Naive B cell (primary cell): ENCODE data around the gene PKP1. TPM values are rescaled to one million over a fixed set of nuclear protein-coding genes. Genes with fewer than 3 reads are reported as not detected.

Experiments
- ATAC-seq, 2 donors: fragments of 150-1000 bp; cut with Tn5 transposase; 2 replicates each; pipeline ENCODE4 v1.10.0; 2021; ENCODE audit warnings: low read depth in 2 of 2, mild to moderate bottlenecking in 2 of 2, moderate library complexity in 2 of 2
- DNase-seq: peaks from one replicate; pipeline ENCODE4 v3.0.0; 2022
- H3K27ac Mint-ChIP-seq, 6 donors: one replicate each; pipeline ENCODE4 v1.8.0; 2020 to 2022; ENCODE audit warnings: mild to moderate bottlenecking in 6 of 6, mixed read lengths in 6 of 6, moderate library complexity in 5 of 6, inconsistent platforms in 2 of 6
- H3K27me3 Mint-ChIP-seq, 3 donors: one replicate each; pipeline ENCODE4 v1.8.0; 2021 to 2022; ENCODE audit warnings: mixed read lengths in 3 of 3, mild to moderate bottlenecking in 1 of 3
- H3K36me3 Mint-ChIP-seq, 2 donors: one replicate each; pipeline ENCODE4 v1.8.0; 2020 to 2022; ENCODE audit warnings: mixed read lengths in 2 of 2, inconsistent platforms in 1 of 2, mild to moderate bottlenecking in 1 of 2
- H3K4me1 Mint-ChIP-seq, 3 donors: one replicate each; pipeline ENCODE4 v1.8.0; 2020 to 2022; ENCODE audit warnings: mixed read lengths in 3 of 3, inconsistent platforms in 1 of 3, mild to moderate bottlenecking in 1 of 3, moderate library complexity in 1 of 3
- H3K4me3 Mint-ChIP-seq, 8 donors: one replicate each; pipeline ENCODE4 v1.8.0; 2020 to 2022; ENCODE audit warnings: mild to moderate bottlenecking in 8 of 8, mixed read lengths in 8 of 8, moderate library complexity in 8 of 8, inconsistent platforms in 2 of 8
- H3K9me3 Mint-ChIP-seq, 7 donors: one replicate each; pipeline ENCODE4 v1.8.0; 2020 to 2022; ENCODE audit warnings: mixed read lengths in 7 of 7, mild to moderate bottlenecking in 5 of 7, inconsistent platforms in 2 of 7, moderate library complexity in 1 of 7
- polyA plus RNA-seq, 6 donors: library from polyadenylated mRNA; unstranded; fragments of 300-500 nt; fragmentation: Illumina TruSeq; gene quantifications; one replicate each; pipeline ENCODE4 v1.2.3, GENCODE V29; 2021; ENCODE audit warnings: low read depth in 6 of 6

Gene PKP1
- polyA plus RNA-seq, 6 donors from 2014 or later = not detected

DNA sequence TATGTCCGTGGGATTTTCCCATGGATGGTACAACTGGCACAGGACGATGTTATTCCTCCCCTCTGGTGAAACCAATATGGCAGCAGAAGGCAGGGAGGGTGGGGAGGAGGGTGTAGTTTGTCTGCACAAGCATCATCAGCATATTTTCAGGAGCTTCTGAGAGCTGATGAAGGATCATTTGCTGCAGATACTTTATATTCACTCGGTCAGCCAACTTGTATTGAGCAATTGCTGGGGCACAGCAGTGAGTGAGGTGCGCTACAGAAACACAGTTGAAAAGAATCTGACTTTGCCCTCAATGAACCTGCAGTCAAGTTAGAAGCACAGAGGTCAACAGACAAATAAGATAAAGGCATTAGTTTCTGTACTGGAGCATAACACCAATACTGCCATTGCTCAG is 13.0 kb downstream of the PKP1 start:
- no peaks in the 10 kb centered on the region for H3K36me3 Mint-ChIP-seq
- no peak overlapping the region for H3K27ac Mint-ChIP-seq
- DNase-seq (no peak), ATAC-seq (no peak)
- peaks cover 23 to 40% (median 37%) of the 10 kb centered on the region in 3 donors for H3K27me3 Mint-ChIP-seq
- no peaks in the 10 kb centered on the region for H3K4me1 Mint-ChIP-seq
- no peak overlapping the region for H3K4me3 Mint-ChIP-seq
- no peaks in the 10 kb centered on the region for H3K9me3 Mint-ChIP-seq

DNA sequence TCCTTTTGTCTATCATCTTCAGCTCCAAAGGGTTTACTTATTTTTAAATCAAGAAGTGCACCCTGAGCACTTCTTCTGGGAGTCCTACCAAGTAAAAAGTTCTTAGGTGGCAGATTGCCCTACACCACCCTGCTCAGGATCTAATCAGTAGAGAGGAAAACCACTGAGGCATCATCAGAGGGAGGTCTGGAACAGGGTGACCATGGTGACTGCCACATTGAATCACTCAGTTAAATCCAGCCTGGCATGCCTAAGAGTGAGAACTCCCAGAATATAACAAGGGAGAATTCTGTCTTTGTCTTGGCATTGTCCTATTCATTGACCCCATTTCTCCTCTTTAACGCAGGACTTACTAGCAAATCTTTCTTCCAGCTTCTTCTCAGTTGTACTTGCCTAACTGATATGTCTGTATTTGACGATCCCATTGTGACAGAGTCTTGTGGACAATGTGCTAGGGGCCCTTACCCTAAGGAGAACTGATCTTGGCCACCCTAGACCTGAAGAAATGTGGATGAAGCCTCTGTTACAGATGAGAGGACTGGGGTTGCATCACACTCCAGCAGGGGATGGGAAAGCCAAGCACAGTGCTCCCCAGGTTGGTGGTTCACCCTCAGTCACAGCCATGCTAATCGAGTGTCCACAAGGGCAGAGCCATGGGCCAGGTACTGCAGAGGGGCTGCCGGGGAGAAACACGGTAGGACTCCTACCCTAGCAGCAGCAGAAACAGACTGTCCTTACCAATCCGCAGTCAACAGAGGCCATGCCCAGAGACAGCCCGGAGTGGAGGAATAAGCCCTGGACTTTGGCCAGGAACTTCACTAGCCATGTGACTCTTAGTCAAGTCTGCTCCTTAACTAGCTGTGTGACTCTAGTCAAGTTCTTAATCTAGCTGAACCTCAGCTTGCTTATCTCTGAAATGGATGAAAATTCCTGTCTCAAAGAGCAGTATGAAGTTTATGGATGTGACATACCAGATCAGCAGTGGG is 15.4 kb downstream of the PKP1 start:
- Mint-ChIP-seq H3K27ac (no peak overlapping the region), H3K4me3 (no peak overlapping the region), H3K27me3 (peaks cover 25 to 46% (median 40%) of the 10 kb centered on the region in 3 donors), H3K9me3 (no peaks in the 10 kb centered on the region), H3K4me1 (no peaks in the 10 kb centered on the region), H3K36me3 (no peaks in the 10 kb centered on the region)
- no peak for DNase-seq
- ATAC-seq = no peak

DNA sequence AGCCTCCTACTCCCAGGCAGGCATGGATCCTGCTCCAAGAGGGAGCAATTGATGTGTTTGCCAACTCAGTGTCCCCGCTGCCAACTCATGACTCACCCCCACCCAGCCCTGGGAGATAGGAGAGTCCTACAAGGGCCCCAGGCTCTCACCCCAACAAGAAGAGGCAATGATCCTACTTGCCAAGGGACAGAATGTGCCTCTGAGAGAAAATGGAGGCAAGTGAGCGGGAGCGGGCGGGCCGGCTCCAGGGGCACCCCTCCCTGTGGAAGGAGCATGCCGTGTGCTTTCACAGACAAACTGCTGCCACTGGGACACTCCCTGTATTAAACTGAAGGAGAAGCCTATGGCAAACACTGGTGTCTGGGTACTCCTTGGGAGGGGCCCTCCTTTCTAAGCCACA is 16.7 kb downstream of the PKP1 start:
- H3K9me3 Mint-ChIP-seq = no peaks in the 10 kb centered on the region
- no peak for DNase-seq
- no peak overlapping the region for H3K27ac Mint-ChIP-seq
- H3K27me3 Mint-ChIP-seq = peaks cover 17 to 42% (median 35%) of the 10 kb centered on the region in 3 donors
- H3K4me1 Mint-ChIP-seq = no peaks in the 10 kb centered on the region
- no peak for ATAC-seq
- H3K4me3 Mint-ChIP-seq = no peak overlapping the region
- H3K36me3 Mint-ChIP-seq = no peaks in the 10 kb centered on the region

DNA sequence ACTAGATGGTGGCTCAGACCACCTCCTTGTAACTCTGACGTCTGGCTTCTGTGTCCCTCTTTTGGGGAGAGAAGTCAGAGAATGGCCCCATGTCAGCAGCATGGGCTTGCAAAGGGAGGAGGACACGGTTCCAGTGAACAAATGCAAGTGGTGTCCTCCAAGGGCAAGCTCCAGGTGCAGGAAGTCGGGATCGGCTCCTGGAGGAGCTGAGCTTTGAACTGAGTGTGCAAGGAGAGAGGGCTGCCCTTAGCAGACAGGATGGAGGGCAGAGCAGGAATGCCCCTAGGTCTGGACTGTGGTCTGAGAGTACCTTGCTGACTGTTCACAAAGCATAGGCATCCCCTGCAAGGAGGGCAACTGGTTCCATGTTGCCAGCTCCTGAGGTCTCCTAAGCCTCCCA is 17.3 kb downstream of the PKP1 start:
- Mint-ChIP-seq H3K36me3 (no peaks in the 10 kb centered on the region), H3K27me3 (peaks cover 15 to 37% (median 28%) of the 10 kb centered on the region in 3 donors), H3K4me3 (no peak overlapping the region), H3K4me1 (no peaks in the 10 kb centered on the region), H3K27ac (no peak overlapping the region), H3K9me3 (no peaks in the 10 kb centered on the region)
- no peak for ATAC-seq
- no peak for DNase-seq

DNA sequence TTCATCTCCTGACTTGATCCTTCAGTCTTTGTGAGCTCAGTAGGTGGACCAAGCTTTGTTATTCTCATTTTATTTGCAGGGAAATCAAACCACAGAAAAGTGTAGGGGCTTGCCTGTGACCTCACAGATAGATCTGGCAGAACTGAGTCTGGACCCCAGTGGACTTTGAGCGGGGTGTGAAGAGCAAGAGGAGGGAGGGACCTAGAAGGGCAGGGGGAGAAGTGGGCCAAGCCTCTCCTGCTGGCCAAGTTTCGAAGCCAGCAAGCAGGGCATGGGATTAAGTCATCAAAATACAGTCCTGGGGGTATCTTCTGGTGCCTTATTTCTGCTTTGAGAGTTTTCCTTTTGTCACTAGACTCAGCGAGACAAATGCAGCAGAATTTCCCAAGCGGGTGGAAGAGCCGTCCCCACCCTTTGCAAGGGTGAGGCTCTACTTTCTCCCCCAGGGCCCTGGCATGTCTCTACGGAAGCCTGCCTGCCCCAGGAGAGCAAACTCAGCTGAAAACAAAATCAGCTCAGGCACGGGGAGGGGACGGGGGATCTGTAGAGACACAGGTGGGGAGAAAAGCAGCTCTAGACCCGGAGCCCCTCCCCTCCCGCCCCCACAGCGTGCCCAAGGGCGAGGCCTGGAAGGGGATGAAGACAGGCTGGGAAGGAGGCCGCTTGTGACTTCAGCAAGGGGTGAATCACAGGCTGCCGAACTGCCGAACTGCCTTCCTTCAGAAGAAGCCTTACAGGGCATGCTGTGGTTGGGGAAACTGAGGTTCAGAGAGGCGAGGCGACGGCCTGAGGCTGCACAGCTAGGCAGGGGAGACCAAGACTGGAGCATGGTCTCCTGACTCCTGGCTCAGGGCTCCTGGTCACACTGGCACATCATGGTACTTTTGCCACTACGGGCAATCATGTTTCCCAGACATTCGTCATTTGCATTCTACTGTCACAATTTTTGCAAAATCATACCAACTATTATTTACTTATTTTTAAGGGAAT is 19.2 kb downstream of the PKP1 start:
- ATAC-seq = no peak
- no peaks in the 10 kb centered on the region for H3K36me3 Mint-ChIP-seq
- DNase-seq = no peak
- no peaks in the 10 kb centered on the region for H3K4me1 Mint-ChIP-seq
- no peak overlapping the region for H3K4me3 Mint-ChIP-seq
- no peak overlapping the region for H3K27ac Mint-ChIP-seq
- H3K9me3 Mint-ChIP-seq = no peaks in the 10 kb centered on the region
- H3K27me3 Mint-ChIP-seq = peaks cover 18 to 30% (median 20%) of the 10 kb centered on the region in 3 donors

DNA sequence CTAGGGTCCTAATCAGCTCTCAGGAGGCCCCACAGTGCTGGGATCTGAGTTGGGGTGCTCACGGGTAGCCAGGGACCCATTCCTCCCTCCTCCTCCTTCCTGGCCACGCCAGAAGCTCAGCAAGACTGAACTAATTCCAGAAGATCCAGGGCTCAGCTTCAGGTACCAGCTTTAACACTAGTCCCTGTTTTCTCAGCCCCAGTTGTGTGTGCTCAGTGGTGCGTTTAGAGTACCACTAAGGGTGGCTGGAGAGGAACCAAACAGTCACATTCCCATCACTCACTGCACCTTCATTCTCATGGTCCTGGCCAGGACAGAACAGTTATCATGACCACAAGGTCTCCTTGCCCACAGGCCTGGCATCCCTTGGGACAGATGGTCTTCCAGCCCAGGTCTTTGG is 20.8 kb downstream of the PKP1 start:
- no peaks in the 10 kb centered on the region for H3K36me3 Mint-ChIP-seq
- H3K4me3 Mint-ChIP-seq = no peak overlapping the region
- no peak for DNase-seq

DNA sequence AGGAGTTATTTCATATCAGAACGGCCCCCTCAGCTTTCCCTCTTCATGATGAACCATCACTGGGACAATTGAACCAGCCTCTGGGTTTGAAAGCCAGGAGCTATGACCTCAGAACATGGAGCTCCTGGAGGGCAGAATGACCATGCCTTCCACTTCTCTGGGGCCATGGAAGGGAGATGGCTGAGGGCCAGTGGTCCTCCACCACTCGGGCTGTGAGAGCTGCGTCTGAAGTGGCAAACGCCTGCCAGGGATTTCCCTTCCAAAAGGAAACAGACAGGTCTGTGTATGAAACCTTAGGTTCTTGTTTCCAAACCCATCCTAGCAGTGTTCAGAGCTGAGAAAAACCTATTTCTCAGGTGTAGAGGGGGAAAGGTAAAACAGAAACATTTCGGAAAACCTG is 22.5 kb downstream of the PKP1 start:
- Mint-ChIP-seq H3K27me3 (peaks cover 27 to 42% (median 35%) of the 10 kb centered on the region in 3 donors), H3K36me3 (no peaks in the 10 kb centered on the region), H3K4me3 (no peak overlapping the region), H3K9me3 (no peaks in the 10 kb centered on the region), H3K27ac (no peak overlapping the region), H3K4me1 (no peaks in the 10 kb centered on the region)
- DNase-seq (no peak), ATAC-seq (no peak)

More for the DNA sequence above, 20.8 kb downstream of the PKP1 start:
- H3K27ac Mint-ChIP-seq = no peak overlapping the region
- H3K9me3 Mint-ChIP-seq = no peaks in the 10 kb centered on the region
- H3K27me3 Mint-ChIP-seq = peaks cover 19 to 27% (median 22%) of the 10 kb centered on the region in 3 donors
- no peak for ATAC-seq
- no peaks in the 10 kb centered on the region for H3K4me1 Mint-ChIP-seq

DNA sequence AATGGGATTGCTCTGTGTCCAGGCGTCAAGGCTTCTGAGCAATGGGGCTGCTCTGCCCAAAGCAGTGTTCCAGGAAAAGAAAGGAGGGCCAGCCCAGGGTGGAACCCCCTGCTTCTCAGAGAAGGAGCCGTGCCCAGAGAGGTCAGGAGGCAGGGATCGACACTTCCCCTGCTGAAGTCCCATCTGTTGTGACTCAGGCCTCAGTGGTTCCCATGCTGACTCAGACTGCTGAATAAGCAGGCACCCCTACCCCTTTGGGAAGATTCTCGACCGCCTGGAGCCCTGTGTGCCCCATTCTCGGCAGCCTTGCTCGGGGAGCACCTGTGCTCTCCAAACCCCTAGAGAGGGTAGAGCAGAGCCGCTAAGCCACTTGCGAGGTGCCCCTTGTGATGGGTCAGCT is 23.9 kb downstream of the PKP1 start:
- DNase-seq (no peak), ATAC-seq (no peak)
- Mint-ChIP-seq H3K4me3 (no peak overlapping the region), H3K9me3 (peaks cover 0 to 1% (median 0%) of the 10 kb centered on the region in 7 donors), H3K27ac (no peak overlapping the region), H3K36me3 (no peaks in the 10 kb centered on the region), H3K4me1 (no peaks in the 10 kb centered on the region), H3K27me3 (peaks cover 31 to 38% (median 32%) of the 10 kb centered on the region in 3 donors)

DNA sequence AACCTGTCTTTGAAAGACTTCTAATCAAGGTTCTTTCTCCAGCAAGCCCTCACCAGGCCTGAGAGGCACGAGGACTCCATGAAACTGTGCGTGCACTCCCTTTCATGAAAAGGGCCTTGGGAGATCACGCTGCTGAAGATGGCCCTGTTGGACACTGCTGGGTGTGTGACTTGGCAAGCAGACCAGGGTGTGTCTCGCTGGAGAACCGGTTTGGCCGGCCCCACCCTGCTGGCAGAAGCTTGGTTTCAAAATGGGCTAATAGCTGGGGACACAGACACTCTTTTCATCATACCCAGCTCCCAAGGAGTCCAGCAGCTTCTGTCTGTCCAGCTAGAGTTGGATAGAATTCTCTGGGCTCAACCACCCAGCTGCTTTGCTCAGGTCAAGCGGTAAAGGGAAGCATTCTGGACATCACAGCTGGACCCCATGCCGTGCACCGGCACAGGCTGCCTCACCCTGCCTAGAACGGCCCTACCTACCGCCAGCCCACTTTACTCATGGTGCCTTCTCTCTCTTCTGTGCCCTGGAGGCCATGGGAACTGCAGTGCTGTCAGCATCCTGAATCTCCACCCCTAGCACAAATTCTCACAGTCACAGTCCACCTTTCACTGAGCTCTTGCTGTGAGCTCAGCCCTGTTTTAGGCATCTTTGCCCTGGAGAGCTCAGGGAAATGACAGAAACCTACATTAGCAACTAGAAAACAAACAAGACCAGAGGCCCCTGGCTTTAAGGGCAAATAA is 24.6 kb downstream of the PKP1 start:
- Mint-ChIP-seq H3K27ac (no peak overlapping the region), H3K27me3 (peaks cover 28 to 37% (median 35%) of the 10 kb centered on the region in 3 donors), H3K36me3 (no peaks in the 10 kb centered on the region), H3K4me3 (peak overlapping the region in 1 of 8 donors; percentile 6), H3K9me3 (peaks cover 0 to 1% (median 0%) of the 10 kb centered on the region in 7 donors), H3K4me1 (no peaks in the 10 kb centered on the region)
- ATAC-seq = no peak
- no peak for DNase-seq

DNA sequence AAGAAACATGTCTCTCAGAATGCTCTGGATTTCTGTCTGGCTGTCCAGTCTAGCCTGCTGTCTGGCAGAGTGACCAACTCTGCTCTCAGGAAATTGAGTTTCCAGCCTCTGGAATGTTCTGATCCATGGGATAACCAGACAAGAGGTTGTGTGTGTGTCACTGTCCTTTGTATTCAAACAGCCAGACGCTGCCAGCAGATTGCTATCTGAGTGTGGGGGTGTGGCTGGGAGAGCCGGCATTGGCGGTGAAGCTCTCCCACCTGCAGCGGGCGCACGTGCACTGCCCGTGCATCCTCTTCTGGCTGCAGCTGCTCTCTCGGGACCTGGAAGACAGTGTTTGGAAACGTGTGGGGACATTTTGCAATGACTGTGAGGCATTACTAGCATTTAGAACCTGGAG is 26.1 kb downstream of the PKP1 start:
- no peak for ATAC-seq
- no peak for DNase-seq
- H3K27ac Mint-ChIP-seq = peak overlapping the region in 1 of 6 donors; percentile 13

DNA sequence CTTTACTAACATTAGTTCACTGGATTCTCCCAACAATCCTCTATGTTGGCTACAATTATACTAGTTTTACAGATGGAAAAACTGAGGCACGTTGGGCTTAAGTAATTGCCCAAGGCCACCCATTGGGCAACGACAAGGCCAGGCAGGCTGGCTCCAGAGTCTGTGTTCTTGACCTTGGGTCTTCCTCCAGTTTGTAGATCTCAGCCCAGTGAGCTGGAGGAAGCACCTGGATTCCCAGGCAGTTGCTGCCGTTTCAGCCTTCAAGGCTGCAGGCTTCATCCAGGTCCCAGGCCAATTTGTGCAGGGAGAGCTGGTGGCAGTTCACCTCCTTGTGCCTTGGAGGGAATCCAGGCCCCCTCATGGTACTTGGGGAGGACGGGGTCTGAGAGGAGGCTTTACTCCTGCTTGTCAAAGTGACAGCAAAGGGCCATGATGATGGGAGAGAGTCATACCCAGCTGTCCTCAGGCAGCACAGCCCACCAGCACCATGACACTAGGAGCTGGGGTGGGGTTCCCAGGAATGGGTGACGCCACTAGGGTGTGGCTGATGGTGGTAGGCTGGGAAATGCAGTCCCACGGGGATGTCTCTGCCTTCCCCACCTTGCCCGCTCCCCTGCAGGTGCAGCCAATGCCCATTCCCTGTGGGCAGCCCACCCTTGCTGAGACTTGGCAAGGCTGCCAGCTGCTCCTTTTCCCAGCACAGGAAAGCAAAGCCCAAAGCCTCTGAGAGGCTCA is 27.1 kb downstream of the PKP1 start:
- H3K4me3 Mint-ChIP-seq = no peak overlapping the region
- no peak for ATAC-seq

More for the DNA sequence above, 26.1 kb downstream of the PKP1 start:
- Mint-ChIP-seq H3K4me3 (no peak overlapping the region), H3K36me3 (no peaks in the 10 kb centered on the region), H3K27me3 (peaks cover 28 to 35% (median 31%) of the 10 kb centered on the region in 3 donors), H3K9me3 (peaks cover 0 to 1% (median 0%) of the 10 kb centered on the region in 7 donors), H3K4me1 (no peaks in the 10 kb centered on the region)

DNA sequence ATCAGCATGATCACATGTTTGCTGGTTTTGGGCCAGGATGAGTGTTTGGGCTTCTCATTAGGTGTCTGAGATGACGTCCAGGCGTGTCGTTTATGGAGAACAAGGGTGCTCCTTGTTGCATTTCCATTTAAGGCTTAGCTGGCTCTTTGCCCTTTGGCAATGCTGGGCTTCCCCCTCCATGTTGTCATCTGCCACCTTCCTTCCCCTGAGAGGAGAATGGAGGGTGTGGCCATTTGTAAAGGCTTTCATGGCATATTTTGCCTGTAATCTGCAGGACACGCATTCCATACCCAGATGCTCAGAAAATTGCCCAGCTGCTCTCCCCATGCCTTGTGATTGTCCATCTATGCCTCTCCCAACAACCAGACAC is 27.7 kb downstream of the PKP1 start:
- ATAC-seq (no peak), DNase-seq (no peak)
- Mint-ChIP-seq H3K36me3 (no peaks in the 10 kb centered on the region), H3K27me3 (peaks cover 28 to 40% (median 33%) of the 10 kb centered on the region in 3 donors), H3K9me3 (peaks cover 0 to 4% (median 0%) of the 10 kb centered on the region in 7 donors), H3K27ac (no peak overlapping the region), H3K4me1 (no peaks in the 10 kb centered on the region), H3K4me3 (no peak overlapping the region)

More for the DNA sequence above, 27.1 kb downstream of the PKP1 start:
- Mint-ChIP-seq H3K27me3 (peaks cover 28 to 35% (median 31%) of the 10 kb centered on the region in 3 donors), H3K36me3 (no peaks in the 10 kb centered on the region), H3K27ac (no peak overlapping the region), H3K9me3 (peaks cover 0 to 1% (median 0%) of the 10 kb centered on the region in 7 donors), H3K4me1 (no peaks in the 10 kb centered on the region)
- no peak for DNase-seq
